GM23248 (cell line): ENCODE results near the gene TSHR.

Experiments
- EZH2 ChIP-seq: fragments of 200-600 bp; sonication (generic); IDR thresholded peaks from 2 replicates; pipeline ENCODE4 v1.6.1; 2018; ENCODE audit warnings: antibody characterized with exemption, mild to moderate bottlenecking; ENCODE audit not compliant: insufficient read depth, poor library complexity, severe bottlenecking
- EZH2phosphoT487 ChIP-seq: fragments of 200-600 bp; sonication (generic); IDR thresholded peaks from 2 replicates; pipeline ENCODE4 v1.6.1; 2018; ENCODE audit warnings: antibody characterized with exemption, moderate library complexity, mild to moderate bottlenecking, low read depth; ENCODE audit not compliant: insufficient read depth

DNA sequence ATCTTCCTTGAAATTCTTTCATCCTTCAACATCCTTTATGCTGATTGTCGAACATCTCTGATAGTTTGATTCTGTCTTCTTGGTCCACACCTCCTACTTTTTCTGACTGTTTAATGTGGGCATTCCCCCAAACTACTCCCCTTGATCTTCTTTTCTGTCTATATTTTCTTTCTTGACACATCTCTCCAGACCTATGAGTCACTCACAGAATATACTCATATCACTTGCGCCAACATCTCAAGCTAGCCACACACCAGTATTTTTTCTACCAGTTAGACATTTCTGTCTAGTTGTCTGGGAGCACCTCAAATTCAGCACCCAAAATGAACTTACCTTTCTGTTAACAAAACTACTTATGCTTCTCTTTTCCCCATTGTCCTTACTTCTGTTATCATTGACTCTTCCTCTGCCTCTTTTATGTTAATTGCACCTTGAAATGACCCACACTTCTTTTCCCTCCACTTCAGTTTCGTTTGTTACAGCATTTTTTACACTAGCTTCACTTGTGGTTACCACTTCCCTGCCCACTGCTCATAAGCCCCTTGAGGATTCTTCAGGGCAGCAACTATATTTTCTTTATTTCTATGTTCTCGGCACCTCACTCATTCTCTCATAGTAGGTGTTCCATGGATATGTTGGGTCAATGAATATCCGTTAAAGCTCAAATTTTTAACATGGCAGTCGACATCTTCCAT is 33.5 kb downstream of the TSHR start:
- no peak for TF ChIP-seq EZH2
- no peak for TF ChIP-seq EZH2phosphoT487
